Ishikawa (cell line): Measurements from ENCODE around the gene RUBCNL.

Experiments
- CEBPB ChIP-seq: IDR thresholded peaks from 2 replicates; pipeline ENCODE4 v1.6.1; 2012
- CREB1 ChIP-seq: IDR thresholded peaks from 2 replicates; pipeline ENCODE4 v1.6.1; 2012; ENCODE audit warnings: low read depth
- EGR1 ChIP-seq: IDR thresholded peaks from 2 replicates; pipeline ENCODE4 v1.6.1; 2012
- EP300 ChIP-seq: IDR thresholded peaks from 2 replicates; pipeline ENCODE4 v1.6.1; 2012; ENCODE audit warnings: borderline replicate concordance
- FOXM1 ChIP-seq: IDR thresholded peaks from 2 replicates; pipeline ENCODE4 v1.6.1; 2012; ENCODE audit warnings: low read depth, borderline replicate concordance
- MAX ChIP-seq: IDR thresholded peaks from 2 replicates; pipeline ENCODE4 v1.6.1; 2012
- NFIC ChIP-seq: IDR thresholded peaks from 2 replicates; pipeline ENCODE4 v1.6.1; 2012
- RAD21 ChIP-seq: IDR thresholded peaks from 2 replicates; pipeline ENCODE4 v1.6.1; 2012; ENCODE audit warnings: low read depth
- REST ChIP-seq: IDR thresholded peaks from 2 replicates; pipeline ENCODE4 v1.6.1; 2012; ENCODE audit warnings: low read depth, mild to moderate bottlenecking
- TAF1 ChIP-seq: IDR thresholded peaks from 2 replicates; pipeline ENCODE4 v1.6.1; 2012; ENCODE audit warnings: low read depth, mild to moderate bottlenecking
- TCF12 ChIP-seq: IDR thresholded peaks from 2 replicates; pipeline ENCODE4 v1.6.1; 2012; ENCODE audit warnings: low read depth
- TEAD4 ChIP-seq: IDR thresholded peaks from 2 replicates; pipeline ENCODE4 v1.6.1; 2012
- USF1 ChIP-seq: IDR thresholded peaks from 2 replicates; pipeline ENCODE4 v1.6.1; 2012
- YY1 ChIP-seq: IDR thresholded peaks from 2 replicates; pipeline ENCODE4 v1.6.1; 2012; ENCODE audit warnings: low read depth
- ZBTB7A ChIP-seq: IDR thresholded peaks from 2 replicates; pipeline ENCODE4 v1.6.1; 2012; ENCODE audit warnings: low read depth

RUBCNL gene

GRCh38 chr13:46402178-46402577, 15.1 kb upstream of the RUBCNL start:
- TF ChIP-seq EP300 (no peak), FOXM1 (no peak)

GRCh38 chr13:46401432-46401831, 14.4 kb upstream of the RUBCNL start:
- no peak for TF ChIP-seq NFIC
- TF ChIP-seq YY1, result no peak
- TF ChIP-seq USF1, result no peak
- TF ChIP-seq TEAD4, result no peak
- no peak for TF ChIP-seq ZBTB7A
- TF ChIP-seq CEBPB, result no peak
- no peak for TF ChIP-seq TAF1

GRCh38 chr13:46396341-46396740, 9.3 kb upstream of the RUBCNL start:
- no peak for TF ChIP-seq YY1
- no peak for TF ChIP-seq RAD21
- no peak for TF ChIP-seq ZBTB7A
- TF ChIP-seq NFIC, result no peak
- TF ChIP-seq EGR1, result no peak
- TF ChIP-seq CEBPB, result no peak
- no peak for TF ChIP-seq CREB1
- no peak for TF ChIP-seq TAF1
- TF ChIP-seq TEAD4, result no peak
- no peak for TF ChIP-seq USF1
- TF ChIP-seq EP300, result no peak
- no peak for TF ChIP-seq REST
- no peak for TF ChIP-seq MAX
- no peak for TF ChIP-seq TCF12
- no peak for TF ChIP-seq FOXM1

GRCh38 chr13:46392967-46393366, 5.9 kb upstream of the RUBCNL start:
- no peak for TF ChIP-seq TEAD4
- TF ChIP-seq EP300, result no peak
- TF ChIP-seq RAD21, result no peak
- no peak for TF ChIP-seq NFIC
- TF ChIP-seq CEBPB, result no peak
- no peak for TF ChIP-seq ZBTB7A
- TF ChIP-seq TCF12, result no peak
- TF ChIP-seq FOXM1, result no peak
- TF ChIP-seq REST, result no peak

GRCh38 chr13:46389457-46390451, 2.7 kb upstream of the RUBCNL start:
- TF ChIP-seq EGR1 (no peak), USF1 (no peak), FOXM1 (no peak), EP300 (no peak), MAX (no peak), NFIC (no peak), RAD21 (no peak), YY1 (no peak), TAF1 (no peak), REST (no peak), TCF12 (no peak), CEBPB (no peak), TEAD4 (no peak), CREB1 (no peak), ZBTB7A (no peak)
